Gastroesophageal sphincter (tissue), 3 donors: Measurements from ENCODE around the gene COL20A1.

Experiments used
- POLR2A ChIP-seq, 2 donors: fragments of 450-650 bp; IDR thresholded peaks; one replicate each; pipeline ENCODE4 v1.6.1; 2017; ENCODE audit warnings: antibody characterized with exemption in 2 of 2, mild to moderate bottlenecking in 2 of 2, moderate library complexity in 1 of 2
- POLR2AphosphoS5 ChIP-seq: sonication (generic); formaldehyde crosslinking; IDR thresholded peaks from one replicate; pipeline ENCODE4 v1.6.1; 2017; ENCODE audit warnings: antibody characterized with exemption
- TF ChIP-seq, protein P1 (sequence below), 4 experiments: fragments of 200-600 bp in 2 of 4; fragments of 450-650 bp in 2 of 4; sonication (generic) in 1 of 4; IDR thresholded peaks; one replicate each; pipeline ENCODE4 v1.5.1; 2017 to 2019; ENCODE audit warnings: antibody characterized with exemption in 4 of 4, mild to moderate bottlenecking in 2 of 4, moderate library complexity in 2 of 4

DNA sequence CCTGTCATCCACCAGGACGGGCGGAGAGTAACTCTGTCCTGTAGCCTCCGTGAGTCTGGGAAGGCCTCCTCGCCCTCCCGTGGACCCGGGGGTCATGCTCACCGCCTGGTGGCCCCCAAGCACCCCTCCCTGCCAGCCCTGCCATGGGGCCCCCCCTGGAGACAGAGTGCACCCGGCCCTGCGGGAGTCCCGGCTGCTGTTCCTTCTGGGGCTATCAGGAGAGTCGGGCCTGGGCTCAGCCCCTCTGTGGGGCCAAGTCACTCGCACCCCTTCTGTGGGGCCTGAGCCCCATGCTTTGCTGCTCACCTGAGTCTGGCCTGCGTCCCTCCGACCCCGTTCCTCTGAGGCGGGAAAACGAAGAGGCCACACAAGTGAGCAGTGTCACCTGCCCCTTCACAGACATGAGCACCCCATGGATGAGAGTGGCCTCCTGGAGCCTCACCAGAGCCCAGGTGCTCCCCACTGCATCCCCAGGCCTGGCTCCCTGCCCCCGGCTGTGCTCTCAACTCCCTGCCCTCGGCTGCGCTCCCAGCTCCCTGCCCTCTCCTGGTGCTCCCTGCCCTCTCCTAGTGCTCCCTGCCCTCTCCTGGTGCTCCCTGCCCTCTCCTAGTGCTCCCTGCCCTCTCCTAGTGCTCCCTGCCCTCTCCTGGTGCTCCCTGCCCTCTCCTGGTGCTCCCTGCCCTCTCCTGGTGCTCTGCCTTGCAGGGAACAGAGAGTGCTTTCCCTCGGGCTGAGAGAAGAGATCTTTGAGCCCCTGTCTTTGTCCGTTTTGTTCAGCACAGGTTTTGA is 72.8 kb downstream of the COL20A1 start:
- TF ChIP-seq POLR2AphosphoS5: no peak
- TF ChIP-seq, protein P1, sequence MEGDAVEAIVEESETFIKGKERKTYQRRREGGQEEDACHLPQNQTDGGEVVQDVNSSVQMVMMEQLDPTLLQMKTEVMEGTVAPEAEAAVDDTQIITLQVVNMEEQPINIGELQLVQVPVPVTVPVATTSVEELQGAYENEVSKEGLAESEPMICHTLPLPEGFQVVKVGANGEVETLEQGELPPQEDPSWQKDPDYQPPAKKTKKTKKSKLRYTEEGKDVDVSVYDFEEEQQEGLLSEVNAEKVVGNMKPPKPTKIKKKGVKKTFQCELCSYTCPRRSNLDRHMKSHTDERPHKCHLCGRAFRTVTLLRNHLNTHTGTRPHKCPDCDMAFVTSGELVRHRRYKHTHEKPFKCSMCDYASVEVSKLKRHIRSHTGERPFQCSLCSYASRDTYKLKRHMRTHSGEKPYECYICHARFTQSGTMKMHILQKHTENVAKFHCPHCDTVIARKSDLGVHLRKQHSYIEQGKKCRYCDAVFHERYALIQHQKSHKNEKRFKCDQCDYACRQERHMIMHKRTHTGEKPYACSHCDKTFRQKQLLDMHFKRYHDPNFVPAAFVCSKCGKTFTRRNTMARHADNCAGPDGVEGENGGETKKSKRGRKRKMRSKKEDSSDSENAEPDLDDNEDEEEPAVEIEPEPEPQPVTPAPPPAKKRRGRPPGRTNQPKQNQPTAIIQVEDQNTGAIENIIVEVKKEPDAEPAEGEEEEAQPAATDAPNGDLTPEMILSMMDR (IDR thresholded peaks at IDR 0.05): no peak
- TF ChIP-seq POLR2A (IDR thresholded peaks at IDR 0.05): no peak
